Measurements from ENCODE around the gene CRYAB. TPM values are rescaled to one million over a fixed set of nuclear protein-coding genes. Genes with fewer than 3 reads are reported as not detected.

CRYAB gene
- total and polyA plus RNA-seq, 2 of the 4 experiments (the other 2 are of a cell fraction), result 6.5 to 19.5 TPM

DNA sequence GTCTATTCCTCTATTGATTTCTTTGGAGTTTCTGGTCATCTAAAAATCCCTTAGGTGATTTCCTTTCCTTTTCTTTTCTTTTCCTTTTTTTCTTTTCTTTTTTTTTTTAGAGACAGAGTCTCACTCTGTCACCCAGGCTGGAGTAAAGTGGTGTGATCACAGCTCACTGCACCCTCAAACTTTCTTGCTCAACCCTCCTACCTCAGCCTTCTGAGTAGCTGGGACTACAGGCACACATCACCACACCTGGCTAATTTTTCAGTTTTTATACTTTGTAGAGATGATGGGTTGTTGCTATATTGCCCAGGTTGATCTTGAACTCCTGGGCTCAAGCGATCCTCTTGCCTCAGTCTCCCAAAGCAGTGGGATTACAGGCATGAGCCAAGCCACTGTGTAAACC is 5.2 kb upstream of the CRYAB start:
- no peak overlapping the region for H3K9ac ChIP-seq (ENCODE audit: low read depth, low read length)
- H3K4ac ChIP-seq (ENCODE audit: low read depth, low read length), result no peak overlapping the region
- in situ Hi-C loops (cut with MboI; ENCODE audit: low sequenced_read_pairs) (no loop called here), dilution Hi-C loops (cut with HindIII; ENCODE audit: low sequenced_read_pairs, unreplicated experiment) (no loop called here), intact Hi-C loops (cut with micrococcal nuclease) (no loop called here)
- H3K9me1 ChIP-seq (ENCODE audit: insufficient read depth, low read length), result peaks cover 18% of the 10 kb centered on the region
- no peak overlapping the region for H2BK20ac ChIP-seq (ENCODE audit: low read depth, low read length)
- DNase-seq (no peak), ATAC-seq (ENCODE audit: low read depth) (no peak)
- TF ChIP-seq CTCF (conservative IDR thresholded peaks at IDR 0.05; ENCODE audit: low read depth, low read length), result no peak
- TF ChIP-seq MAZ (IDR thresholded peaks at IDR 0.05; ENCODE audit: borderline replicate concordance, low read depth, low read length), result no peak
- no peak for TF ChIP-seq CEBPB (IDR thresholded peaks at IDR 0.05; ENCODE audit: low read depth, low read length)
- no peak for TF ChIP-seq POLR2A (IDR thresholded peaks at IDR 0.05; ENCODE audit: low read depth, low read length)
- no peak for TF ChIP-seq RAD21 (IDR thresholded peaks at IDR 0.05; ENCODE audit: low read length)
- TF ChIP-seq RFX5 (IDR thresholded peaks at IDR 0.05; ENCODE audit: low read depth, low read length), result no peak
- no peak for TF ChIP-seq RCOR1 (IDR thresholded peaks at IDR 0.05; ENCODE audit: insufficient replicate concordance, low read length)
- no peak for TF ChIP-seq BHLHE40 (IDR thresholded peaks at IDR 0.05; ENCODE audit: low read depth, low read length)
- no peak overlapping the region for H2BK120ac ChIP-seq (ENCODE audit: low read depth, low read length)
- WGBS, 2 experiments (ENCODE audit: extremely low coverage in 2 of 2, insufficient read length in 1 of 2), result no CpG with 5 or more reads among the region's 1 CpG
- no peak overlapping the region for H2BK15ac ChIP-seq (ENCODE audit: low read depth, low read length)
- H3K79me1 ChIP-seq (ENCODE audit: low read depth in 1 of 2, low read length in 2 of 2), result peaks cover 0 to 6% of the 10 kb centered on the region in 2 experiments; a peak in 2 of 4 replicates
- no peak overlapping the region for H2AK9ac ChIP-seq (replicated peaks; ENCODE audit: low read depth, low read length, poor library complexity)
- H2BK5ac ChIP-seq (ENCODE audit: low read depth, low read length, poor library complexity, severe bottlenecking), result no peak overlapping the region
- no peak overlapping the region for H4K91ac ChIP-seq (ENCODE audit: insufficient read depth, low read depth, low read length)
- CTCF ChIA-PET, result no interaction called here
- no peak overlapping the region for H3K23ac ChIP-seq (ENCODE audit: low read depth, low read length)
- no peaks in the 10 kb centered on the region for H3K36me3 ChIP-seq (ENCODE audit: control insufficient read depth, insufficient read depth, low read length)
- H3K4me1 ChIP-seq (ENCODE audit: control insufficient read depth, insufficient read depth, low read length), result peaks cover 30% of the 10 kb centered on the region
- H3K27ac ChIP-seq (ENCODE audit: insufficient read depth, low read length), result no peak overlapping the region
- no peak overlapping the region for H3K56ac ChIP-seq (ENCODE audit: extremely low read depth, insufficient read depth, low read length)
- POLR2A ChIA-PET (ENCODE audit: unreplicated experiment), result no interaction called here
- BruUV-seq (replicated peaks), result no TSS peak
- H3K27me3 ChIP-seq (ENCODE audit: control insufficient read depth, insufficient read depth, low read length), result no peaks in the 10 kb centered on the region
- H3K14ac ChIP-seq (replicated peaks; ENCODE audit: low read depth, low read length), result no peak overlapping the region
- H4K20me1 ChIP-seq (ENCODE audit: insufficient read depth, low read length), result no peaks in the 10 kb centered on the region
- no peak overlapping the region for H3K4me2 ChIP-seq (ENCODE audit: low read depth, low read length)
- no peak overlapping the region for H4K8ac ChIP-seq (ENCODE audit: low read depth in 2 of 2, low read length in 2 of 2)
- no peaks in the 10 kb centered on the region for H3K9me3 ChIP-seq (ENCODE audit: control insufficient read depth, insufficient read depth, low read length)
- no peak overlapping the region for H4K5ac ChIP-seq (ENCODE audit: low read depth, low read length)
- H2AK5ac ChIP-seq (ENCODE audit: low read depth, low read length), result no peak overlapping the region
- H3K4me3 ChIP-seq (ENCODE audit: insufficient read depth, low read depth, low read length), result no peak overlapping the region
- H2AFZ ChIP-seq (replicated peaks; ENCODE audit: low read length, poor library complexity), result no peak overlapping the region
- H3K18ac ChIP-seq (ENCODE audit: low read depth, low read length), result no peak overlapping the region
